SK-N-SH (cell line): ENCODE data around the gene S100A5. TPM values are rescaled to one million over a fixed set of nuclear protein-coding genes. Genes with fewer than 3 reads are reported as not detected.

Source experiments
- CTCF ChIA-PET: fragments of 300-600, 350-600 bp; formaldehyde crosslinking; extraction: SDS; loops from one replicate; lab custom pipeline; 2021; lab: Yijun Ruan, JAX
- POLR2A ChIA-PET: fragments of 350-600 bp; sonication (Branson Sonifier 250); formaldehyde crosslinking; extraction: SDS; loops from one replicate; lab custom pipeline; 2020; ENCODE audit warnings: antibody characterized with exemption, inconsistent platforms; lab: Yijun Ruan, JAX
- DNase-seq: peaks from one replicate; pipeline ENCODE4 v3.0.0; 2012
- H2AFZ ChIP-seq: fragments of 200-600 bp; sonication (generic); 2 replicates; pipeline ENCODE4 v1.8.1; 2016; ENCODE audit warnings: antibody characterized with exemption, mild to moderate bottlenecking, low read depth
- H3F3A ChIP-seq: fragments of 200-600 bp; sonication (generic); replicated peaks from 2 replicates; pipeline ENCODE3; 2016; ENCODE audit warnings: antibody characterized with exemption, mild to moderate bottlenecking; ENCODE audit not compliant: insufficient read depth
- H3K27ac ChIP-seq, 2 experiments: fragments of 200-500 bp in 1 of 2; fragments of 200-600 bp in 1 of 2; sonication (Bioruptor generic) in 1 of 2; sonication (generic), shearing (Covaris generic) in 1 of 2; 2 replicates each; pipeline versions ENCODE4 v1.5.1 to v1.6.1; 2014 to 2016; ENCODE audit warnings: low read depth in 2 of 2, inconsistent platforms in 1 of 2, low read length in 1 of 2, mild to moderate bottlenecking in 1 of 2, mixed read lengths in 1 of 2
- H3K27me3 ChIP-seq: fragments of 200-600 bp; sonication (generic), shearing (Covaris generic); 2 replicates; pipeline ENCODE4 v1.6.1; 2016; ENCODE audit warnings: mixed run types; ENCODE audit not compliant: insufficient read depth
- H3K36me3 ChIP-seq, 2 experiments: fragments of 200-500 bp in 1 of 2; fragments of 200-600 bp in 1 of 2; sonication (Bioruptor generic) in 1 of 2; sonication (generic) in 1 of 2; replicated peaks in 1 of 2; 2 replicates each; pipeline versions ENCODE3 to v1.5.1; 2014 to 2016; ENCODE audit warnings: low read length in 1 of 2, mild to moderate bottlenecking in 1 of 2; ENCODE audit not compliant: insufficient read depth in 2 of 2, control insufficient read depth in 1 of 2
- H3K4me1 ChIP-seq, 2 experiments: fragments of 200-500 bp in 1 of 2; fragments of 200-600 bp in 1 of 2; sonication (Bioruptor generic) in 1 of 2; sonication (generic), shearing (Covaris generic) in 1 of 2; 2 replicates each; pipeline versions ENCODE4 v1.5.1 to v1.6.1; 2014 to 2016; ENCODE audit warnings: low read depth in 1 of 2, low read length in 1 of 2, mixed run types in 1 of 2; ENCODE audit not compliant: insufficient read depth in 2 of 2, control insufficient read depth in 1 of 2
- H3K4me2 ChIP-seq: fragments of 200-600 bp; sonication (generic), shearing (Covaris generic); 2 replicates; pipeline ENCODE4 v1.6.1; 2017; ENCODE audit warnings: mixed run types
- H3K4me3 ChIP-seq, 2 experiments: fragments of 200-500 bp in 1 of 2; fragments of 200-600 bp in 1 of 2; sonication (Bioruptor generic) in 1 of 2; sonication (generic), shearing (Covaris generic) in 1 of 2; 2 replicates each; pipeline versions ENCODE4 v1.5.1 to v1.8.1; 2014 to 2016; ENCODE audit warnings: low read depth in 2 of 2, inconsistent platforms in 1 of 2, low read length in 1 of 2, mild to moderate bottlenecking in 1 of 2, mixed read lengths in 1 of 2, moderate library complexity in 1 of 2
- H3K79me2 ChIP-seq: fragments of 200-600 bp; sonication (generic); 2 replicates; pipeline ENCODE4 v1.8.1; 2017; ENCODE audit warnings: mild to moderate bottlenecking; ENCODE audit not compliant: insufficient read depth
- H3K9ac ChIP-seq: fragments of 200-600 bp; sonication (generic); 2 replicates; pipeline ENCODE4 v1.6.1; 2017; ENCODE audit warnings: mixed run types
- H3K9me2 ChIP-seq: fragments of 200-600 bp; sonication (generic); 2 replicates; pipeline ENCODE4 v1.6.1; 2017; ENCODE audit warnings: mixed run types
- H3K9me3 ChIP-seq: fragments of 200-600 bp; sonication (generic); 2 replicates; pipeline ENCODE4 v1.6.1; 2017; ENCODE audit warnings: mixed run types, mild to moderate bottlenecking, moderate library complexity
- H4K20me1 ChIP-seq: fragments of 200-600 bp; sonication (generic); 2 replicates; pipeline ENCODE4 v1.6.1; 2017; ENCODE audit warnings: mild to moderate bottlenecking, mixed run types; ENCODE audit not compliant: insufficient read depth
- CHD2 ChIP-seq: fragments of 150-350 bp; IDR thresholded peaks from 2 replicates; pipeline ENCODE4 v1.6.1; 2018; ENCODE audit warnings: low read length; ENCODE audit not compliant: partially characterized antibody
- CTCF ChIP-seq: fragments of 200-600 bp; sonication (generic); IDR thresholded peaks from 2 replicates; pipeline ENCODE4 v1.6.1; 2017; ENCODE audit warnings: antibody characterized with exemption, mild to moderate bottlenecking, moderate library complexity
- EP300 ChIP-seq, 2 experiments: IDR thresholded peaks; 2 replicates each; pipeline versions ENCODE4 v1.4.0 to v1.6.1; 2012; ENCODE audit warnings: borderline replicate concordance in 1 of 2, low read depth in 1 of 2, low read length in 1 of 2
- EZH2phosphoT487 ChIP-seq: fragments of 200-600 bp; sonication (generic); IDR thresholded peaks from 2 replicates; pipeline ENCODE4 v1.6.1; 2017; ENCODE audit warnings: low read depth, mixed run types, mild to moderate bottlenecking, antibody characterized with exemption, moderate library complexity, borderline replicate concordance
- FOXJ3 ChIP-seq: sonication (generic); formaldehyde crosslinking; IDR thresholded peaks from 2 replicates; pipeline ENCODE4 v1.5.1; 2020; ENCODE audit warnings: mild to moderate bottlenecking, missing genetic modification reagents
- FOXM1 ChIP-seq: IDR thresholded peaks from 2 replicates; pipeline ENCODE4 v1.4.0; 2012; ENCODE audit warnings: low read depth, mild to moderate bottlenecking
- GATA2 ChIP-seq: sonication (generic); formaldehyde crosslinking; IDR thresholded peaks from 2 replicates; pipeline ENCODE4 v1.5.0; 2020; ENCODE audit warnings: mild to moderate bottlenecking, missing genetic modification reagents
- MAX ChIP-seq: IDR thresholded peaks from 2 replicates; pipeline ENCODE4 v1.4.0; 2012; ENCODE audit warnings: low read depth
- MXI1 ChIP-seq: IDR thresholded peaks from 2 replicates; pipeline ENCODE4 v1.6.1; 2012; ENCODE audit warnings: mild to moderate bottlenecking, low read depth, low read length, improper control_type of control experiment
- NRF1 ChIP-seq: IDR thresholded peaks from 2 replicates; pipeline ENCODE4 v1.6.1; 2012; ENCODE audit warnings: low read depth, mild to moderate bottlenecking, low read length
- RXRA ChIP-seq: IDR thresholded peaks from 2 replicates; pipeline ENCODE4 v1.4.0; 2012; ENCODE audit warnings: low read depth, mild to moderate bottlenecking, borderline replicate concordance
- SIN3A ChIP-seq: IDR thresholded peaks from 2 replicates; pipeline ENCODE4 v1.6.1; 2012; ENCODE audit warnings: low read depth, mild to moderate bottlenecking, low read length, moderate library complexity, borderline replicate concordance
- SMC3 ChIP-seq: IDR thresholded peaks from 2 replicates; pipeline ENCODE4 v1.6.1; 2012; ENCODE audit warnings: low read depth, low read length, improper control_type of control experiment
- TEAD4 ChIP-seq: IDR thresholded peaks from 2 replicates; pipeline ENCODE4 v1.4.0; 2012; ENCODE audit warnings: mild to moderate bottlenecking, borderline replicate concordance; ENCODE audit not compliant: insufficient read depth
- ZBTB33 ChIP-seq: IDR thresholded peaks from 2 replicates; pipeline ENCODE4 v1.4.0; 2012; ENCODE audit warnings: low read depth, borderline replicate concordance
- WGBS: methylation state at CpG from one replicate; pipeline ENCODE4 v1.1.6; 2017; ENCODE audit warnings: low lambda C conversion rate; 5-methylcytosine and 5-hydroxymethylcytosine counted together
- polyA plus RNA-seq, 3 experiments: library from polyadenylated mRNA; depleted of rRNA; stranded (reverse); fragments of >200 nt; gene quantifications; 2 replicates each; pipeline ENCODE4 v1.2.3, GENCODE V29; 2012
- TF ChIP-seq, protein P1 (sequence below): IDR thresholded peaks from 2 replicates; pipeline ENCODE4; 2012
- TF ChIP-seq, protein P2 (sequence below): IDR thresholded peaks from 2 replicates; pipeline ENCODE4 v1.4.0; 2012; ENCODE audit warnings: low read depth, borderline replicate concordance
- TF ChIP-seq, protein P3 (sequence below): fragments of 150-350 bp; IDR thresholded peaks from 2 replicates; pipeline ENCODE4 v1.6.1; 2017; ENCODE audit warnings: antibody characterized with exemption, low read length, low read depth, borderline replicate concordance

S100A5 gene
- polyA plus RNA-seq, 1 of the 3 experiments (the other 2 are of a cell fraction) = 0.15 TPM

- peak; percentile 74 for TF ChIP-seq CTCF
- TF ChIP-seq EZH2phosphoT487 = no peak
- TF ChIP-seq MXI1 = no peak
- TF ChIP-seq RXRA = no peak
- no peak for TF ChIP-seq TEAD4
- TF ChIP-seq, protein P1, sequence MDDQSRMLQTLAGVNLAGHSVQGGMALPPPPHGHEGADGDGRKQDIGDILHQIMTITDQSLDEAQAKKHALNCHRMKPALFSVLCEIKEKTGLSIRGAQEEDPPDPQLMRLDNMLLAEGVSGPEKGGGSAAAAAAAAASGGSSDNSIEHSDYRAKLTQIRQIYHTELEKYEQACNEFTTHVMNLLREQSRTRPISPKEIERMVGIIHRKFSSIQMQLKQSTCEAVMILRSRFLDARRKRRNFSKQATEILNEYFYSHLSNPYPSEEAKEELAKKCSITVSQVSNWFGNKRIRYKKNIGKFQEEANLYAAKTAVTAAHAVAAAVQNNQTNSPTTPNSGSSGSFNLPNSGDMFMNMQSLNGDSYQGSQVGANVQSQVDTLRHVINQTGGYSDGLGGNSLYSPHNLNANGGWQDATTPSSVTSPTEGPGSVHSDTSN = no peak
- TF ChIP-seq MAX = 0 out of 2 replicates have a peak, but pooled peaks have one; percentile 39
Observed at GRCh38 chr1:153509729-153510354, 30.9 kb downstream of the S100A5 start (continued).

DNA sequence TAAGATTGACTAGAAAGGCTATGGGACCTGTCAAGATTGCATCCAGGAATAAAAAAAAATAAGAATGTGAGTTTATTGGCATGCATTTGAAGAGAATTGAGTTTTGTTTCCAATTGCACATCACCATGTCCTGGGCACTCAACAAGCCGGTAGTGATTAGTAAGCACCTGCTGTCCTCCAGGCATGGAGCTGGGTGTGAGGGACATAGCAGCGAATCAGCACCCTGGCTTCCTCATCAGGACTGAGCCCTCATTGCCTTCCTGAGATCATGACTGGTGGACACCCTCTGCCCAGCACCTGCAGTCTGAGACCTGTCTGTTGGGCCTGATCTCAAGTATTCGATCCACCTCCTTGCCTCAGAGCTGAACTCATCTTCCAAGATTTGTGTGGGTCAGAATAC lies 31.7 kb downstream of the S100A5 start:
- no peak overlapping the region for H3K4me2 ChIP-seq
- POLR2A ChIA-PET = no interaction called here

More for the DNA sequence above, 31.7 kb downstream of the S100A5 start:
- 86% methylated on average over 3 of the region's 3 CpGs for WGBS
- H3K79me2 ChIP-seq = no peaks in the 10 kb centered on the region
- H3K4me1 ChIP-seq = peaks cover 4 to 20% of the 10 kb centered on the region in 2 experiments; a peak in 3 of 4 replicates
- no peak for DNase-seq
- H3K4me3 ChIP-seq = no peak overlapping the region
- H4K20me1 ChIP-seq = no peaks in the 10 kb centered on the region
- no peaks in the 10 kb centered on the region for H3K9me2 ChIP-seq
- H3K9ac ChIP-seq = no peak overlapping the region
- no peak overlapping the region for H3K27ac ChIP-seq
- no peaks in the 10 kb centered on the region for H3K27me3 ChIP-seq
- H3F3A ChIP-seq = peaks cover 26% of the 10 kb centered on the region
- H3K36me3 ChIP-seq = no peaks in the 10 kb centered on the region
- no peak for TF ChIP-seq CHD2
- TF ChIP-seq RXRA = no peak
- TF ChIP-seq, protein P2, sequence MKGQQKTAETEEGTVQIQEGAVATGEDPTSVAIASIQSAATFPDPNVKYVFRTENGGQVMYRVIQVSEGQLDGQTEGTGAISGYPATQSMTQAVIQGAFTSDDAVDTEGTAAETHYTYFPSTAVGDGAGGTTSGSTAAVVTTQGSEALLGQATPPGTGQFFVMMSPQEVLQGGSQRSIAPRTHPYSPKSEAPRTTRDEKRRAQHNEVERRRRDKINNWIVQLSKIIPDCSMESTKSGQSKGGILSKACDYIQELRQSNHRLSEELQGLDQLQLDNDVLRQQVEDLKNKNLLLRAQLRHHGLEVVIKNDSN = no peak
- TF ChIP-seq ZBTB33 = no peak
- TF ChIP-seq NRF1 = no peak
- TF ChIP-seq, protein P3, sequence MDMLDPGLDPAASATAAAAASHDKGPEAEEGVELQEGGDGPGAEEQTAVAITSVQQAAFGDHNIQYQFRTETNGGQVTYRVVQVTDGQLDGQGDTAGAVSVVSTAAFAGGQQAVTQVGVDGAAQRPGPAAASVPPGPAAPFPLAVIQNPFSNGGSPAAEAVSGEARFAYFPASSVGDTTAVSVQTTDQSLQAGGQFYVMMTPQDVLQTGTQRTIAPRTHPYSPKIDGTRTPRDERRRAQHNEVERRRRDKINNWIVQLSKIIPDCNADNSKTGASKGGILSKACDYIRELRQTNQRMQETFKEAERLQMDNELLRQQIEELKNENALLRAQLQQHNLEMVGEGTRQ = no peak
- no peak for TF ChIP-seq FOXM1
- TF ChIP-seq GATA2 (CRISPR knock-in tag) = no peak
- TF ChIP-seq SIN3A = no peak
- TF ChIP-seq TEAD4 = no peak
- TF ChIP-seq EP300 (IDR thresholded peaks at IDR 0.05; ENCODE audit: borderline replicate concordance in 1 of 2, low read depth in 1 of 2, low read length in 1 of 2) = no peak
- TF ChIP-seq FOXJ3 (CRISPR knock-in tag) = no peak
- TF ChIP-seq SMC3 = no peak
- TF ChIP-seq EZH2phosphoT487 = no peak
- no peaks in the 10 kb centered on the region for H3K9me3 ChIP-seq
- CTCF ChIA-PET = interaction anchor here (0.8 to 18.0 kb wide), 10 partner anchors 11 to 169 kb away, joined by 3 to 283 read pairs (median 5); partner anchors contain the start of gene S100A14
- no peak overlapping the region for H2AFZ ChIP-seq
